ENCODE results near the gene TROAP. TPM values are rescaled to one million over a fixed set of nuclear protein-coding genes. Genes with fewer than 3 reads are reported as not detected.
A peak's percentile ranks its signal among the peaks of the same experiment; 100 is the strongest.

Gene TROAP
- total and polyA plus RNA-seq, 2 donors (not counting 1 experiment from before 2014, with no cell fraction given), result 0.88 to 1.0 TPM

DNA sequence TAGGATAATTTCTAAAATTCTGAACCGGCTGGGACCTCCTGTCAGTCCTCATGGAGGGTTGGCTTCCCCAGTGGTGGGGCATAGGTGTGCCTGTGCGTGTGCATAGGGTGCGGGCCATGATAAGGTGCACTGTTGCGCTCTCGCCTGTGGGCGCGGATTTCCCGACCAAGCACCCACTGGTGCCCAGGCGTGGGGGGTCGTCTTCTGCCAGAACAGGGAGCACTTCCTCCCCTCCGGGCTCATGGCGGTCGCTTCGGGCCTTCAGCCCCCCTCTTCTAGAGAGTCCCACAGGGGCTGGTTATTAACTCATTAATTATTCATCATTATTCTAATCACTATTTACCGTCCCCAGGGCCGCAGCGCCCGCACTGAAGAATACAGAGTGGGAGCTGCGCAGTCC lies 11.2 kb downstream of the TROAP start:
- Histone ChIP-seq H3K9ac (ENCODE audit: low read length) (no peak overlapping the region), H3K36me3 (replicated peaks in 1 of 2; ENCODE audit: control extremely low read depth in 1 of 2, control insufficient read depth in 1 of 2, extremely low read depth in 1 of 2, insufficient read depth in 2 of 2, low read length in 1 of 2) (no peaks in the 10 kb centered on the region), H3K4me3 (ENCODE audit: control extremely low read depth in 1 of 5, extremely low read depth in 1 of 5, insufficient read depth in 1 of 5, low read depth in 2 of 5, low read length in 4 of 5) (no peak overlapping the region), H3K9me3 (ENCODE audit: control extremely low read depth in 1 of 3, control insufficient read depth in 2 of 3, insufficient read depth in 1 of 3, low read length in 2 of 3) (peaks cover 0 to 25% (median 0%) of the 10 kb centered on the region in 3 donors), H3K27me3 (replicated peaks in 1 of 4; ENCODE audit: control extremely low read depth in 1 of 4, control insufficient read depth in 3 of 4, insufficient read depth in 4 of 4, low read length in 3 of 4) (peaks cover 0 to 75% (median 48%) of the 10 kb centered on the region in 4 experiments), H4K20me1 (ENCODE audit: control insufficient read depth, insufficient read depth, low read length, poor library complexity, severe bottlenecking) (no peaks in the 10 kb centered on the region), H2AFZ (ENCODE audit: insufficient read depth, low read depth, low read length, poor library complexity, severe bottlenecking) (no peak overlapping the region), H3K4me2 (replicated peaks; ENCODE audit: low read depth, low read length, poor library complexity, severe bottlenecking) (no peak overlapping the region), H3K79me2 (ENCODE audit: control insufficient read depth, insufficient read depth, low read length) (no peaks in the 10 kb centered on the region), H3K4me1 (ENCODE audit: control insufficient read depth in 2 of 2, insufficient read depth in 2 of 2, low read length in 2 of 2) (peaks cover 36 to 39% of the 10 kb centered on the region in 2 donors), H3K27ac (ENCODE audit: low read length in 2 of 2) (no peak overlapping the region)
- WGBS (ENCODE audit: insufficient coverage), result 18% methylated on average over 18 of the region's 19 CpGs
- Mint-ChIP-seq H3K27me3 (peaks cover 64% of the 10 kb centered on the region), H3K4me1 (peaks cover 35% of the 10 kb centered on the region), H3K9me3 (ENCODE audit: insufficient read depth) (no peaks in the 10 kb centered on the region), H3K4me3 (no peak overlapping the region), H3K27ac (no peak overlapping the region)
- ChIA-PET CTCF (interaction anchor here (1.2 to 8.5 kb wide), 5 partner anchors 8 to 45 kb away, joined by 3 to 95 read pairs (median 13); partner anchors contain the start of genes DNAJC22, PRPH and TROAP), POLR2A (no interaction called here)
- no peak for TF ChIP-seq EZH2 (IDR thresholded peaks at IDR 0.05; ENCODE audit: borderline replicate concordance, insufficient read depth, low read depth, low read length, poor library complexity, severe bottlenecking)
- TF ChIP-seq, protein P1, sequence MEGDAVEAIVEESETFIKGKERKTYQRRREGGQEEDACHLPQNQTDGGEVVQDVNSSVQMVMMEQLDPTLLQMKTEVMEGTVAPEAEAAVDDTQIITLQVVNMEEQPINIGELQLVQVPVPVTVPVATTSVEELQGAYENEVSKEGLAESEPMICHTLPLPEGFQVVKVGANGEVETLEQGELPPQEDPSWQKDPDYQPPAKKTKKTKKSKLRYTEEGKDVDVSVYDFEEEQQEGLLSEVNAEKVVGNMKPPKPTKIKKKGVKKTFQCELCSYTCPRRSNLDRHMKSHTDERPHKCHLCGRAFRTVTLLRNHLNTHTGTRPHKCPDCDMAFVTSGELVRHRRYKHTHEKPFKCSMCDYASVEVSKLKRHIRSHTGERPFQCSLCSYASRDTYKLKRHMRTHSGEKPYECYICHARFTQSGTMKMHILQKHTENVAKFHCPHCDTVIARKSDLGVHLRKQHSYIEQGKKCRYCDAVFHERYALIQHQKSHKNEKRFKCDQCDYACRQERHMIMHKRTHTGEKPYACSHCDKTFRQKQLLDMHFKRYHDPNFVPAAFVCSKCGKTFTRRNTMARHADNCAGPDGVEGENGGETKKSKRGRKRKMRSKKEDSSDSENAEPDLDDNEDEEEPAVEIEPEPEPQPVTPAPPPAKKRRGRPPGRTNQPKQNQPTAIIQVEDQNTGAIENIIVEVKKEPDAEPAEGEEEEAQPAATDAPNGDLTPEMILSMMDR (IDR thresholded peaks at IDR 0.05), result no peak
- ATAC-seq (ENCODE audit: low read depth) (no peak), DNase-seq (peak; percentile 24)
- intact Hi-C loops (cut with micrococcal nuclease), result no loop called here

DNA sequence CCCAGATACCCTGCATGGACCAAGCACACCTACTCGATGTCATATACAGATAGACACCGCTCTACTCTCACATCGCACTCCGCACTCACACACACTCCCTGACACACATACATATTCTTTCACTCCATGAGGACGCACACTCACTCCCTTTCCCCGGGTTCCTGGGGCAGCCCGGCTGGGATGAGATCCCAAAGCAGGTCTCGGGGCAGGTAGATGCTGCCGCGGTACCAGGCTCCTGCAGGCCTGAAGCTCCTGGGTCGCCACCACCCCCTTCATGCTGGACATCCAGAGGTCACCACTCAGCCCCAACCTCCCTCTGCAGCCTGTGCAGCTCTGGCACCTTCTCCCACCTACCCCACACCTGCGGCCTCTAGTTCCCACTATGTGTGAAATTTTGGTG lies 11.6 kb downstream of the TROAP start:
- intact Hi-C loops (cut with micrococcal nuclease), result no loop called here
- H3K27me3 ChIP-seq (replicated peaks in 1 of 4; ENCODE audit: control extremely low read depth in 1 of 4, control insufficient read depth in 3 of 4, insufficient read depth in 4 of 4, low read length in 3 of 4), result peaks cover 0 to 79% (median 49%) of the 10 kb centered on the region in 4 experiments
- CTCF ChIA-PET, result interaction anchor here (1.2 to 8.5 kb wide), 3 partner anchors 12 to 46 kb away, joined by 3 to 95 read pairs (median 6); partner anchors contain the start of genes DNAJC22 and TROAP

More for the DNA sequence above, 11.6 kb downstream of the TROAP start:
- H3K27me3 Mint-ChIP-seq, result peaks cover 67% of the 10 kb centered on the region
- no peaks in the 10 kb centered on the region for H3K79me2 ChIP-seq (ENCODE audit: control insufficient read depth, insufficient read depth, low read length)
- no peak overlapping the region for H3K27ac ChIP-seq (ENCODE audit: low read length in 2 of 2)
- no peaks in the 10 kb centered on the region for H3K36me3 ChIP-seq (replicated peaks in 1 of 2; ENCODE audit: control extremely low read depth in 1 of 2, control insufficient read depth in 1 of 2, extremely low read depth in 1 of 2, insufficient read depth in 2 of 2, low read length in 1 of 2)
- H3K9me3 ChIP-seq (ENCODE audit: control extremely low read depth in 1 of 3, control insufficient read depth in 2 of 3, insufficient read depth in 1 of 3, low read length in 2 of 3), result peaks cover 0 to 25% (median 0%) of the 10 kb centered on the region in 3 donors
- no peak overlapping the region for H3K9ac ChIP-seq (ENCODE audit: low read length)
- H3K4me3 ChIP-seq (ENCODE audit: control extremely low read depth in 1 of 5, extremely low read depth in 1 of 5, insufficient read depth in 1 of 5, low read depth in 2 of 5, low read length in 4 of 5), result no peak overlapping the region
- H3K4me3 Mint-ChIP-seq, result no peak overlapping the region
- peaks cover 36 to 39% of the 10 kb centered on the region in 2 donors for H3K4me1 ChIP-seq (ENCODE audit: control insufficient read depth in 2 of 2, insufficient read depth in 2 of 2, low read length in 2 of 2)
- TF ChIP-seq, protein P1 (IDR thresholded peaks at IDR 0.05), result no peak
- TF ChIP-seq EZH2 (IDR thresholded peaks at IDR 0.05; ENCODE audit: borderline replicate concordance, insufficient read depth, low read depth, low read length, poor library complexity, severe bottlenecking), result no peak
- H2AFZ ChIP-seq (ENCODE audit: insufficient read depth, low read depth, low read length, poor library complexity, severe bottlenecking), result no peak overlapping the region
- H3K4me1 Mint-ChIP-seq, result peaks cover 35% of the 10 kb centered on the region
- ATAC-seq (ENCODE audit: low read depth), result no peak
- H4K20me1 ChIP-seq (ENCODE audit: control insufficient read depth, insufficient read depth, low read length, poor library complexity, severe bottlenecking), result no peaks in the 10 kb centered on the region
- DNase-seq, result no peak
- no peak overlapping the region for H3K27ac Mint-ChIP-seq
- POLR2A ChIA-PET, result no interaction called here
- 46% methylated on average over 10 of the region's 12 CpGs for WGBS (ENCODE audit: insufficient coverage)
- H3K9me3 Mint-ChIP-seq (ENCODE audit: insufficient read depth), result no peaks in the 10 kb centered on the region
- H3K4me2 ChIP-seq (replicated peaks; ENCODE audit: low read depth, low read length, poor library complexity, severe bottlenecking), result no peak overlapping the region
